ENCODE measurements around the gene C1orf198.

DNA sequence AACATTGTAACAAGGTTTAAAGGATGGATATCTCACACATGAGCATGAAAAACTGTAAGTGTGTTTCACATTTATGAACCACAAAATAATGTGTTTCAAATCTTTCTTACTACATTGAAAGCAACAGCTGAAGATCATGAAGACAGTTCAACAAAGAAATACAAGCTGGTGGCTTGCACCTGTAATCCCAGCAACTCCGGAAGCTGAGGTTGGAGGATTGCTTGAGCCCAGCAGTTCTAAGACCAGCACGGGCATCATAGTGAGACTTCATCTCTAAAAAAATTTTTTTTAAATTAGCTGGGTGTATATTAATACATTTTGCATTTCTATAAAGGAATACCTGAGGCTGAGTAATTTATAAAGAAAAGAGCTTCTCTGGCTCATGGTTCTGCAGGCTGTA, 27.1 kb upstream of the C1orf198 start:
- TF ChIP-seq, protein P1, sequence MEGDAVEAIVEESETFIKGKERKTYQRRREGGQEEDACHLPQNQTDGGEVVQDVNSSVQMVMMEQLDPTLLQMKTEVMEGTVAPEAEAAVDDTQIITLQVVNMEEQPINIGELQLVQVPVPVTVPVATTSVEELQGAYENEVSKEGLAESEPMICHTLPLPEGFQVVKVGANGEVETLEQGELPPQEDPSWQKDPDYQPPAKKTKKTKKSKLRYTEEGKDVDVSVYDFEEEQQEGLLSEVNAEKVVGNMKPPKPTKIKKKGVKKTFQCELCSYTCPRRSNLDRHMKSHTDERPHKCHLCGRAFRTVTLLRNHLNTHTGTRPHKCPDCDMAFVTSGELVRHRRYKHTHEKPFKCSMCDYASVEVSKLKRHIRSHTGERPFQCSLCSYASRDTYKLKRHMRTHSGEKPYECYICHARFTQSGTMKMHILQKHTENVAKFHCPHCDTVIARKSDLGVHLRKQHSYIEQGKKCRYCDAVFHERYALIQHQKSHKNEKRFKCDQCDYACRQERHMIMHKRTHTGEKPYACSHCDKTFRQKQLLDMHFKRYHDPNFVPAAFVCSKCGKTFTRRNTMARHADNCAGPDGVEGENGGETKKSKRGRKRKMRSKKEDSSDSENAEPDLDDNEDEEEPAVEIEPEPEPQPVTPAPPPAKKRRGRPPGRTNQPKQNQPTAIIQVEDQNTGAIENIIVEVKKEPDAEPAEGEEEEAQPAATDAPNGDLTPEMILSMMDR (IDR thresholded peaks at IDR 0.05; ENCODE audit: insufficient read depth, low read length) = no peak
- TF ChIP-seq POLR2AphosphoS5 (IDR thresholded peaks at IDR 0.05; ENCODE audit: low read depth) = no peak
- TF ChIP-seq, protein P2, sequence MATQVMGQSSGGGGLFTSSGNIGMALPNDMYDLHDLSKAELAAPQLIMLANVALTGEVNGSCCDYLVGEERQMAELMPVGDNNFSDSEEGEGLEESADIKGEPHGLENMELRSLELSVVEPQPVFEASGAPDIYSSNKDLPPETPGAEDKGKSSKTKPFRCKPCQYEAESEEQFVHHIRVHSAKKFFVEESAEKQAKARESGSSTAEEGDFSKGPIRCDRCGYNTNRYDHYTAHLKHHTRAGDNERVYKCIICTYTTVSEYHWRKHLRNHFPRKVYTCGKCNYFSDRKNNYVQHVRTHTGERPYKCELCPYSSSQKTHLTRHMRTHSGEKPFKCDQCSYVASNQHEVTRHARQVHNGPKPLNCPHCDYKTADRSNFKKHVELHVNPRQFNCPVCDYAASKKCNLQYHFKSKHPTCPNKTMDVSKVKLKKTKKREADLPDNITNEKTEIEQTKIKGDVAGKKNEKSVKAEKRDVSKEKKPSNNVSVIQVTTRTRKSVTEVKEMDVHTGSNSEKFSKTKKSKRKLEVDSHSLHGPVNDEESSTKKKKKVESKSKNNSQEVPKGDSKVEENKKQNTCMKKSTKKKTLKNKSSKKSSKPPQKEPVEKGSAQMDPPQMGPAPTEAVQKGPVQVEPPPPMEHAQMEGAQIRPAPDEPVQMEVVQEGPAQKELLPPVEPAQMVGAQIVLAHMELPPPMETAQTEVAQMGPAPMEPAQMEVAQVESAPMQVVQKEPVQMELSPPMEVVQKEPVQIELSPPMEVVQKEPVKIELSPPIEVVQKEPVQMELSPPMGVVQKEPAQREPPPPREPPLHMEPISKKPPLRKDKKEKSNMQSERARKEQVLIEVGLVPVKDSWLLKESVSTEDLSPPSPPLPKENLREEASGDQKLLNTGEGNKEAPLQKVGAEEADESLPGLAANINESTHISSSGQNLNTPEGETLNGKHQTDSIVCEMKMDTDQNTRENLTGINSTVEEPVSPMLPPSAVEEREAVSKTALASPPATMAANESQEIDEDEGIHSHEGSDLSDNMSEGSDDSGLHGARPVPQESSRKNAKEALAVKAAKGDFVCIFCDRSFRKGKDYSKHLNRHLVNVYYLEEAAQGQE (IDR thresholded peaks at IDR 0.05; ENCODE audit: insufficient replicate concordance, low read depth) = no peak
- TF ChIP-seq GABPA (IDR thresholded peaks at IDR 0.05; ENCODE audit: low read depth) = no peak
- TF ChIP-seq SPI1 (IDR thresholded peaks at IDR 0.05; ENCODE audit: borderline replicate concordance, low read depth) = no peak

Data from HL-60 (cell line).